ENCODE data around the gene SMIM28.
"Not testable (repeated sequence)": the region's sequence is repeated elsewhere in the genome, so short reads cannot be mapped to it uniquely, and the experiment has no call there.

SMIM28 gene

DNA sequence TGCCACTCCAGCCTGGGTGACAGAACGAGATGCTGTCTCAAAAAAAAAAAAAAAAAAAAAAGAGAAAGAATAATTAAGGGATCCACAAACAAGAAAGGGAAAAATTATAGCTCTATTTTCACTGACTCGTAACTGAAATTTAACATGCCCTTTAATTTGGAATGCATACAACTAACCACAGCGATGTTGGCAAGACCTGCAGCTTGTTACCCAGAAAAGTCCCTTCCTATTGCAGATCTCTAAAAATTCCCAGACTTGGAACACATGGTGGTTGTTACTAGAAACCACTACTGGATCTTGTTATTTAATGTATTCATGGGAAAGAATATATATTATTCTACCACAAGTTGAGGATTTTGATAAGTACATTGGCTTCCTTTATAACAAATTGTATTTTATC, 27.8 kb upstream of the SMIM28 start:
- no peaks in the 10 kb centered on the region for H3K4me1 ChIP-seq (ENCODE audit: insufficient read depth, low read length, poor library complexity, severe bottlenecking)
- H3K27me3 ChIP-seq (ENCODE audit: insufficient read depth, low read length, poor library complexity, severe bottlenecking) = no peaks in the 10 kb centered on the region
- TF ChIP-seq, protein P1, sequence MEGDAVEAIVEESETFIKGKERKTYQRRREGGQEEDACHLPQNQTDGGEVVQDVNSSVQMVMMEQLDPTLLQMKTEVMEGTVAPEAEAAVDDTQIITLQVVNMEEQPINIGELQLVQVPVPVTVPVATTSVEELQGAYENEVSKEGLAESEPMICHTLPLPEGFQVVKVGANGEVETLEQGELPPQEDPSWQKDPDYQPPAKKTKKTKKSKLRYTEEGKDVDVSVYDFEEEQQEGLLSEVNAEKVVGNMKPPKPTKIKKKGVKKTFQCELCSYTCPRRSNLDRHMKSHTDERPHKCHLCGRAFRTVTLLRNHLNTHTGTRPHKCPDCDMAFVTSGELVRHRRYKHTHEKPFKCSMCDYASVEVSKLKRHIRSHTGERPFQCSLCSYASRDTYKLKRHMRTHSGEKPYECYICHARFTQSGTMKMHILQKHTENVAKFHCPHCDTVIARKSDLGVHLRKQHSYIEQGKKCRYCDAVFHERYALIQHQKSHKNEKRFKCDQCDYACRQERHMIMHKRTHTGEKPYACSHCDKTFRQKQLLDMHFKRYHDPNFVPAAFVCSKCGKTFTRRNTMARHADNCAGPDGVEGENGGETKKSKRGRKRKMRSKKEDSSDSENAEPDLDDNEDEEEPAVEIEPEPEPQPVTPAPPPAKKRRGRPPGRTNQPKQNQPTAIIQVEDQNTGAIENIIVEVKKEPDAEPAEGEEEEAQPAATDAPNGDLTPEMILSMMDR (conservative IDR thresholded peaks at IDR 0.05; ENCODE audit: low read length) = no peak
- TF ChIP-seq EZH2phosphoT487 (IDR thresholded peaks at IDR 0.05; ENCODE audit: borderline replicate concordance) = no peak
- H3K9me3 ChIP-seq (ENCODE audit: insufficient read depth, low read depth, low read length) = no peaks in the 10 kb centered on the region
- H4K20me1 ChIP-seq (ENCODE audit: insufficient read depth, low read length, poor library complexity, severe bottlenecking) = no peaks in the 10 kb centered on the region
- no peak overlapping the region for H3K4me3 ChIP-seq (ENCODE audit: low read length, poor library complexity, severe bottlenecking)
- H3K9me2 ChIP-seq (replicated peaks; ENCODE audit: low read depth, low read length) = no peaks in the 10 kb centered on the region
- H3K36me3 ChIP-seq (ENCODE audit: insufficient read depth, low read length) = no peaks in the 10 kb centered on the region
- H3K4me2 ChIP-seq (ENCODE audit: low read depth, low read length, poor library complexity, severe bottlenecking) = no peak overlapping the region
- H3K9ac ChIP-seq (ENCODE audit: low read depth, low read length, poor library complexity, severe bottlenecking) = no peak overlapping the region
- H3K79me2 ChIP-seq (ENCODE audit: insufficient read depth, low read length) = no peaks in the 10 kb centered on the region
- no peak overlapping the region for H2AFZ ChIP-seq (ENCODE audit: low read length)
- H3F3A ChIP-seq (ENCODE audit: low read depth) = no peaks in the 10 kb centered on the region

DNA sequence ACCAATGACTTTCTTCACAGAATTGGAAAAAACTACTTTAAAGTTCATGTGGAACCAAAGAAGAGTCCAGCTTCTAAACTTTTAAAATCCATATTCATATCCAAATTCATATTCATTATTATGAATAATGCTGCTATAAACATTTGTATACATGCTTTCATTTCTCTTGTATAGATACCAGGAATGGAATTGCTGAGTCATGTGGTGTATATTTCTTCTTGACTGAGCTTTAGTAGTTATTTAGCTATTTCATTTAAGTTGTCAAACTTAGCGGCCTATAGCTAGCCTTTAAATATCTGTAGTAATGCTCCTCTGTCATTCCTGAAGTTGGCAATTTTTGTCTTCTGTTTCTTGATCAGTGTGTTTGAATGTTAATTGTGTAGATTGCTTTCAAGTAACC, 19.8 kb upstream of the SMIM28 start:
- Histone ChIP-seq H3K4me3 (ENCODE audit: low read length, poor library complexity, severe bottlenecking) (no peak overlapping the region), H3K4me2 (ENCODE audit: low read depth, low read length, poor library complexity, severe bottlenecking) (no peak overlapping the region), H3K9me2 (replicated peaks; ENCODE audit: low read depth, low read length) (no peaks in the 10 kb centered on the region), H2AFZ (ENCODE audit: low read length) (no peak overlapping the region), H4K20me1 (ENCODE audit: insufficient read depth, low read length, poor library complexity, severe bottlenecking) (no peaks in the 10 kb centered on the region), H3F3A (ENCODE audit: low read depth) (no peaks in the 10 kb centered on the region), H3K9ac (ENCODE audit: low read depth, low read length, poor library complexity, severe bottlenecking) (no peak overlapping the region), H3K36me3 (ENCODE audit: insufficient read depth, low read length) (no peaks in the 10 kb centered on the region), H3K4me1 (ENCODE audit: insufficient read depth, low read length, poor library complexity, severe bottlenecking) (no peaks in the 10 kb centered on the region), H3K27me3 (ENCODE audit: insufficient read depth, low read length, poor library complexity, severe bottlenecking) (no peaks in the 10 kb centered on the region), H3K9me3 (ENCODE audit: insufficient read depth, low read depth, low read length) (no peaks in the 10 kb centered on the region), H3K79me2 (ENCODE audit: insufficient read depth, low read length) (no peaks in the 10 kb centered on the region)
- TF ChIP-seq EZH2phosphoT487 (IDR thresholded peaks at IDR 0.05; ENCODE audit: borderline replicate concordance) = no peak
- TF ChIP-seq, protein P1 (conservative IDR thresholded peaks at IDR 0.05; ENCODE audit: low read length) = no peak

DNA sequence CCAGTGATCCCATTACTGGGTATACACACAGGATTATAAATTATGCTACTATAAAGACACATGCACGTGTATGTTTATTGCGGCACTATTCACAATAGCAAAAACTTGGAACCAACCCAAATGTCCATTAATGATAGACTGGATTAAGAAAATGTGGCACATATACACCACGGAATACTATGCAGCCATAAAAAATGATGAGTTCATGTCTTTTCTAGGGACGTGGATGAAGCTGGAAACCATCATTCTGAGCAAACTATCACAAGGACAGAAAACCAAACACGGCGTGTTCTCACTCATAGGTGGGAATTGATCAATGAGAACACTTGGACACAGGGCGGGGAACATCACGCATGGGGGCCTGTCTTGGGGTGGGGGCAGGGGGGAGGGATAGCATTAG, 9.0 kb upstream of the SMIM28 start:
- not testable (repeated sequence) for H3K4me2 ChIP-seq (ENCODE audit: low read depth, low read length, poor library complexity, severe bottlenecking); H3K9me2 ChIP-seq (replicated peaks; ENCODE audit: low read depth, low read length); H3K4me1 ChIP-seq (ENCODE audit: insufficient read depth, low read length, poor library complexity, severe bottlenecking); H3K4me3 ChIP-seq (ENCODE audit: low read length, poor library complexity, severe bottlenecking); H3K36me3 ChIP-seq (ENCODE audit: insufficient read depth, low read length); H3K27me3 ChIP-seq (ENCODE audit: insufficient read depth, low read length, poor library complexity, severe bottlenecking); H3K79me2 ChIP-seq (ENCODE audit: insufficient read depth, low read length); H2AFZ ChIP-seq (ENCODE audit: low read length); H3K9ac ChIP-seq (ENCODE audit: low read depth, low read length, poor library complexity, severe bottlenecking); H3K9me3 ChIP-seq (ENCODE audit: insufficient read depth, low read depth, low read length); H4K20me1 ChIP-seq (ENCODE audit: insufficient read depth, low read length, poor library complexity, severe bottlenecking); H3F3A ChIP-seq (ENCODE audit: low read depth)

DNA sequence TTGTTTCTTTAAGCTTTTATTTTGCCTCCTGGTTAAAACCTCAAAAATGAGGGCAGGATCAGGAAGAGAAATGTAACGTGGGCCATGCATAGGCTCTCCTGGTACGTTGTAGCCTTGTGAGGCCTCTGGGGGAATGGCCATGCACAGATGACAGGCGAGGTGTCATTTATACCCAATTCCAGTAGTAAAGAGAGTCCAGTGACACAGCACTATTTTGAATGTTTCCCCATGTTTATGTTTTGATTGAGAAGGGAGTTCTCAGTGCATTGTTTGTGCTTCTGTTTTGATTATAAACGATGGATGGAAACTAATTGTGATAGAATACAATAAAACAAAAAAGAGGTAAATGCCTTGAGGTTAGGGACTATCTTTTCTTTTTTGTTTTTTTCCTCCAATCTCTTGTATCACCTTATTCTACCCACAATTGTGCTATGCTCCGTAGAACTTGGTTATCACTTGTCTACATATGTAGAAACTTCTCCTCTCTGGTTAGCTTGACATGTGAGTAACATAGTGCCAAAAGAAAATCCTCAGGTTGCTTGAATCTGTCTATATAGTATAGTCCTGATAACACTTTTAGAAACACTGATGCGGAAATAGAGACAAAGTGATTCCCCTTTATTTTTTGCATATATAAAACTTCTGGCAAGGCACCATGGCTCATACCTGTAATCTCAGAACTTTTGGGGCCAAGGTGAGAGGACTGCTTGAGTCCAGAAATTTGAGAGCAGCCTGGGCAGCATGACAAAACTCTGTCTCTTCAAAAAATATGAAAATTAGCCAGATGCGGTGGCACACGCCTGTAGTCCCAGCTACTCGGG, 6.9 kb upstream of the SMIM28 start:
- Histone ChIP-seq H3K4me1 (ENCODE audit: insufficient read depth, low read length, poor library complexity, severe bottlenecking) (peaks cover 6% of the 10 kb centered on the region), H3K36me3 (ENCODE audit: insufficient read depth, low read length) (no peaks in the 10 kb centered on the region), H3K4me2 (ENCODE audit: low read depth, low read length, poor library complexity, severe bottlenecking) (no peak overlapping the region), H3K79me2 (ENCODE audit: insufficient read depth, low read length) (no peaks in the 10 kb centered on the region), H3K27me3 (ENCODE audit: insufficient read depth, low read length, poor library complexity, severe bottlenecking) (no peaks in the 10 kb centered on the region), H3K9me3 (ENCODE audit: insufficient read depth, low read depth, low read length) (no peaks in the 10 kb centered on the region), H3K4me3 (ENCODE audit: low read length, poor library complexity, severe bottlenecking) (no peak overlapping the region), H3F3A (ENCODE audit: low read depth) (no peaks in the 10 kb centered on the region), H2AFZ (ENCODE audit: low read length) (no peak overlapping the region), H4K20me1 (ENCODE audit: insufficient read depth, low read length, poor library complexity, severe bottlenecking) (no peaks in the 10 kb centered on the region), H3K9me2 (replicated peaks; ENCODE audit: low read depth, low read length) (no peaks in the 10 kb centered on the region), H3K9ac (ENCODE audit: low read depth, low read length, poor library complexity, severe bottlenecking) (no peak overlapping the region)
- TF ChIP-seq, protein P1 (conservative IDR thresholded peaks at IDR 0.05; ENCODE audit: low read length) = no peak
- no peak for TF ChIP-seq EZH2phosphoT487 (IDR thresholded peaks at IDR 0.05; ENCODE audit: borderline replicate concordance)

All from Loucy (cell line).